Kidney (tissue), 14 donors: ENCODE results near the gene ZNF516. TPM values are rescaled to one million over a fixed set of nuclear protein-coding genes. Genes with fewer than 3 reads are reported as not detected.

ENCODE experiments used
- DNase-seq, 5 donors: peaks; one replicate each; pipeline ENCODE4 v3.0.0-alpha.2; 2013 to 2020
- FAIRE-seq: peaks from 2 replicates; lab custom pipeline; 2012; peaks lifted over from hg19 to GRCh38; lab: Jason Lieb, UNC
- H3K27ac ChIP-seq, 2 donors: one replicate each; pipeline ENCODE4 v1.7.0; 2013; ENCODE audit warnings: low read depth in 2 of 2, low read length in 2 of 2, inconsistent platforms in 1 of 2
- H3K27me3 ChIP-seq: one replicate; pipeline ENCODE4 v1.7.1; 2013; ENCODE audit warnings: low read length, inconsistent platforms; ENCODE audit not compliant: control insufficient read depth, insufficient read depth
- H3K36me3 ChIP-seq, 3 donors: one replicate each; pipeline versions ENCODE4 v1.7.0 to v1.7.1; 2013; ENCODE audit warnings: low read length in 3 of 3, control low read depth in 1 of 3, inconsistent platforms in 1 of 3; ENCODE audit not compliant: insufficient read depth in 3 of 3, control insufficient read depth in 2 of 3
- H3K4me1 ChIP-seq, 3 donors: one replicate each; pipeline versions ENCODE4 v1.7.0 to v1.7.1; 2013; ENCODE audit warnings: low read length in 3 of 3, inconsistent platforms in 1 of 3, low read depth in 1 of 3; ENCODE audit not compliant: control insufficient read depth in 2 of 3, insufficient read depth in 2 of 3
- H3K4me3 ChIP-seq, 3 donors: one replicate each; pipeline versions ENCODE4 v1.7.0 to v1.8.1; 2013; ENCODE audit warnings: low read length in 3 of 3, control low read depth in 1 of 3, inconsistent platforms in 1 of 3
- H3K9ac ChIP-seq, 3 donors: one replicate each; pipeline versions ENCODE4 v1.7.0 to v1.7.1; 2013; ENCODE audit warnings: low read length in 3 of 3, control low read depth in 1 of 3, inconsistent platforms in 1 of 3
- H3K9me3 ChIP-seq, 3 donors: one replicate each; pipeline versions ENCODE4 v1.7.0 to v1.7.1; 2013; ENCODE audit warnings: low read length in 3 of 3, control low read depth in 1 of 3, inconsistent platforms in 1 of 3; ENCODE audit not compliant: control insufficient read depth in 2 of 3, insufficient read depth in 1 of 3
- CTCF ChIP-seq: IDR thresholded peaks from 3 replicates; pipeline ENCODE4 v1.5.1; 2012; ENCODE audit warnings: mild to moderate bottlenecking, moderate library complexity, borderline replicate concordance; ENCODE audit not compliant: insufficient read depth; ENCODE audit errors: extremely low read depth
- intact Hi-C: fragments of 100-400 bp; cut with DNase I; formaldehyde crosslinking; loops from one replicate; pipeline ENCODE4 v1.11.1; 2022
- polyA plus RNA-seq: library from polyadenylated mRNA; stranded (reverse); fragments of 350-450 nt; fragmentation: Illumina TruSeq; extraction: RNeasy Lipid Tissue Mini Kit (QIAGEN cat#74804); gene quantifications from one replicate; pipeline ENCODE4 v1.2.3, GENCODE V29; 2014; ENCODE audit warnings: low read depth, low replicate concordance; ENCODE audit not compliant: insufficient read depth
- total RNA-seq: library from RNA; stranded (reverse); fragmentation: NEBNext Ultra II Directional; extraction: Animal tissue kit (Norgen Biotek cat#: 25700); gene quantifications from one replicate; pipeline ENCODE4 v1.2.1, GENCODE V29; 2021
- donor health status: control.
- donor health status: control.
- donor health status: control.
- donor health status: control.
- donor health status: control.
- donor health status: DM: yes; HTN: yes; CAD: no.
- donor health status: Normal renal cell carcinoma (clear cell type).

ZNF516 gene
- total and polyA plus RNA-seq, 2 donors from 2014 or later: 6.7 to 28.7 TPM

DNA sequence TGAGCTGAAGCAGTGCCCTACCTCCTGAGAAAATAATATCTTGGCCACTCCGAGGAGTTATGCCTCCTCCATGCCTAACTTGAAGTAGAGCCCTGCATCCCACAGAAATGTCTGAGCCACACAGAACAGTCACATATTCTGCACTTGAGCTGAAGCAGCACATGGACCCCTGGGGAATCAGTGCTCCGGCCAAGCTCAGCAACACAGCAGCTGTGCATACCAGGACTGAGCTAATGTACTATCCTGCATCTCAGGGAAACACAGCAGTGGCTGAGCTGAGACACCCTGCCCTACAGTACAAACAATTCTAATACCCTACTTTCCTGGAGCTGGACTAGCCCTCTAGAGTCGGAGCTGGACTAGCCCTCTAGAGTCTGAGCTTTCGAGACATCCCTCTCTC lies 166.9 kb downstream of the ZNF516 start:
- TF ChIP-seq CTCF: no peak
- Histone ChIP-seq H3K36me3 (no peaks in the 10 kb centered on the region), H3K4me3 (no peak overlapping the region), H3K4me1 (no peaks in the 10 kb centered on the region), H3K27me3 (no peaks in the 10 kb centered on the region), H3K9me3 (peaks cover 0 to 7% (median 0%) of the 10 kb centered on the region in 3 donors), H3K27ac (no peak overlapping the region), H3K9ac (no peak overlapping the region)
- FAIRE-seq (no peak), DNase-seq (no peak)
- intact Hi-C loops: no loop called here

GRCh38 chr18:76323891-76324290 lies 171.2 kb downstream of the ZNF516 start:
- FAIRE-seq: no peak
- Histone ChIP-seq H3K9ac (no peak overlapping the region), H3K4me3 (no peak overlapping the region), H3K9me3 (peaks cover 0 to 2% (median 0%) of the 10 kb centered on the region in 3 donors), H3K36me3 (no peaks in the 10 kb centered on the region), H3K4me1 (no peaks in the 10 kb centered on the region), H3K27me3 (no peaks in the 10 kb centered on the region), H3K27ac (no peak overlapping the region)
- no peak for DNase-seq
- no peak for TF ChIP-seq CTCF
- intact Hi-C loops: no loop called here

DNA sequence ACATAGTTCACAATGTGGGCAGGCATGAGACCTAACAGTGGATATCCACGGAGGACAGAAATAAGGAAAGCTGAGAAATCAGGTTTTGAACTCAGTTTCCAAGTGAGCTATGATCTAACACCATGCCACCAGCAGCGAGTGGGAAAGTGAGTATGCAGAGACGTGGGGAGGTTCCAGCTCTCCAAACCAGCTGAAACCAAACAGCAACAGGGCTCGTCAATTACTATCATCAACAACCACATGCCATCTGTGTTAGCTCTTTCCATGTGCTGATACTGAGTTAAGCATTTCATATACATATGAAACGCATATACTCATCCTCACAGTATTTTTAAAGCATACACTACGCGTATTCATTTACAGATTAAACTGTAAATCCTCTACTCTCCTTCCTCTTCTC lies 172.4 kb downstream of the ZNF516 start:
- DNase-seq: no peak
- no peak for FAIRE-seq
- no peaks in the 10 kb centered on the region for H3K27me3 ChIP-seq
- no peaks in the 10 kb centered on the region for H3K36me3 ChIP-seq
- intact Hi-C loops: no loop called here
- no peak overlapping the region for H3K4me3 ChIP-seq
- no peaks in the 10 kb centered on the region for H3K9me3 ChIP-seq
- H3K27ac ChIP-seq: no peak overlapping the region
- H3K9ac ChIP-seq: no peak overlapping the region
- TF ChIP-seq CTCF: no peak
- no peaks in the 10 kb centered on the region for H3K4me1 ChIP-seq

DNA sequence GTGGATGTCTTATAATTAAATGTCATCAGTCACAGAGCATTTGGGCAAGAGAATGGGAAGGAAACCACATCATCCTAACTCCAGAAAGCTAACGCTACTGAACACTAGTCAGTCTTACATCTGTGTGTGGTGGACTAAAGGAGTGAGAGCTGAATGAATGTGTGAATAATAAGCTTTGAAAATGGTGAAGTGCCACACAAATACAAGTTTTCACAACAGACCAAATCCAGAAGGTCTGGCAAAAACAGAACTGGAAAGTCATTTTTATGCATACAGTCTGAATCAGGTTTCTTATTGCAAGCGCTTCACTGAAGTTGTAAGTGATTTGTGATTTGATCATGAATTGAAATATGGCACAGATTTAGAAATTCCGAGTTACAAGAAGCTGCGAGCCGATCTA lies 175.7 kb downstream of the ZNF516 start:
- Histone ChIP-seq H3K4me1 (no peaks in the 10 kb centered on the region), H3K27ac (no peak overlapping the region), H3K9ac (no peak overlapping the region), H3K27me3 (no peaks in the 10 kb centered on the region), H3K4me3 (no peak overlapping the region), H3K9me3 (no peaks in the 10 kb centered on the region), H3K36me3 (no peaks in the 10 kb centered on the region)
- TF ChIP-seq CTCF: no peak
- DNase-seq (no peak), FAIRE-seq (no peak)
- intact Hi-C loops: no loop called here
